Heart left ventricle (tissue), 16 donors: ENCODE results near the gene SPIRE1. TPM values are rescaled to one million over a fixed set of nuclear protein-coding genes. Genes with fewer than 3 reads are reported as not detected.
A peak's percentile ranks its signal among the peaks of the same experiment; 100 is the strongest.

Experiments used
- ATAC-seq, 4 donors: fragments of 200-7000 bp; cut with Tn5 transposase; one replicate each; pipeline ENCODE4 v1.9.1; 2020 to 2022; ENCODE audit warnings: moderate library complexity in 4 of 4, mild to moderate bottlenecking in 3 of 4, moderate number of reproducible peaks in 1 of 4
- DNase-seq, 5 donors: peaks; one replicate each; pipeline ENCODE4 v3.0.0-alpha.2; 2020
- H3K27ac ChIP-seq, 12 donors: fragments of 200-600 bp; sonication (generic) in 4 of 12; one replicate each; pipeline versions ENCODE4 v1.5.0 to v1.8.0; 2016 to 2022; ENCODE audit warnings: mild to moderate bottlenecking in 2 of 12
- H3K27me3 ChIP-seq, 9 donors: fragments of 200-600 bp; sonication (generic) in 2 of 9; one replicate each; pipeline versions ENCODE4 v1.5.1 to v1.8.0; 2016 to 2022; ENCODE audit warnings: mild to moderate bottlenecking in 3 of 9
- H3K36me3 ChIP-seq, 9 donors: fragments of 200-600 bp; sonication (generic) in 2 of 9; one replicate each; pipeline versions ENCODE4 v1.5.0 to v1.8.0; 2018 to 2022; ENCODE audit warnings: mild to moderate bottlenecking in 2 of 9
- H3K4me1 ChIP-seq, 12 donors: fragments of 200-600 bp; sonication (generic) in 4 of 12; one replicate each; pipeline versions ENCODE4 v1.5.0 to v1.8.0; 2016 to 2022; ENCODE audit warnings: mild to moderate bottlenecking in 3 of 12
- H3K4me3 ChIP-seq, 12 donors: fragments of 200-600 bp; sonication (generic) in 4 of 12; one replicate each; pipeline versions ENCODE4 v1.5.0 to v1.8.0; 2017 to 2022; ENCODE audit warnings: mild to moderate bottlenecking in 9 of 12, moderate library complexity in 4 of 12
- H3K9me3 ChIP-seq, 12 donors: fragments of 200-600 bp; sonication (generic) in 4 of 12; one replicate each; pipeline versions ENCODE4 v1.5.0 to v1.8.0; 2016 to 2022; ENCODE audit warnings: mild to moderate bottlenecking in 1 of 12
- POLR2A ChIP-seq, 2 donors: fragments of 450-650 bp; IDR thresholded peaks; one replicate each; pipeline ENCODE4 v1.6.1; 2017; ENCODE audit warnings: antibody characterized with exemption in 2 of 2, mild to moderate bottlenecking in 2 of 2, moderate library complexity in 2 of 2
- WGBS, 4 donors: extraction: QIAGEN DNeasy Blood & Tissue Kit in 2 of 4; methylation state at CpG; one replicate each; pipeline versions ENCODE4 v1.1.5 to v1.1.7; 2013 to 2018; 5-methylcytosine and 5-hydroxymethylcytosine counted together
- intact Hi-C, 10 donors: fragments of 100-400 bp; cut with DNase I; formaldehyde crosslinking; loops; one replicate each; pipeline versions ENCODE4 v1.11.1 to v1.14.2; 2022
- polyA plus RNA-seq, 2 donors: library from polyadenylated mRNA; stranded (reverse); fragments of 200-250 nt; gene quantifications; one replicate each; pipeline ENCODE4 v1.2.3, GENCODE V29; 2013
- total RNA-seq, 9 donors: library from RNA; depleted of rRNA in 2 of 9; stranded (reverse); fragments of >200 nt in 2 of 9; fragmentation: NEBNext Ultra II Directional in 3 of 9; extraction: Animal tissue kit (Norgen Biotek cat#: 25700) in 3 of 9; gene quantifications; one replicate each; pipeline versions ENCODE4 v1.1.0 to v1.2.4, GENCODE V29; 2016 to 2023
- TF ChIP-seq, protein P1 (sequence below), 12 donors: fragments of 200-600 bp; sonication (generic) in 4 of 12; IDR thresholded peaks; one replicate each; pipeline versions ENCODE4 v1.5.0 to v1.8.0; 2018 to 2022; ENCODE audit warnings: antibody characterized with exemption in 12 of 12, mild to moderate bottlenecking in 5 of 12
- donor health status: ischemic (EF 13 %, LVEDD 7.1; RV severe dilation, severe dysfunction).
- donor health status: healthy with polysubstance abuse.
- donor health status: DM: no; HTN: yes; CAD: no.
- donor health status: DM: no; HTN: no; CAD: no.
- donor health status: ischemic (EF 25% LVEDD 6.9; RV normal size, moderate dysfunction).
- donor health status: ischemic (EF 25% LVEDD 5.7; RV mildly dilated, moderate dysfunction).
- donor health status: healthy.
- donor health status: DM: yes; HTN: yes; CAD: no.
- donor health status: ischemic (EF 35%, LVEDD 5.7; RV mildly dilated, moderate dysfunction).
- donor health status: nonischemic (EF 11% LVEDD 7.7; RV severe dilation, severe dysfunction).
- donor health status: DM: yes; HTN: yes; CAD: no.
- donor health status: PGD.
- donor health status: ischemic (EF 29% LVEDD 5.4; RV normal size, mild dysfunction).
- donor health status: nonischemic (EF 23%, LVEDD 6.1; RV moderate dilation, normal function).

SPIRE1 gene
- total and polyA plus RNA-seq, 11 donors: 8.3 to 67.6 (median 47.8) TPM

DNA sequence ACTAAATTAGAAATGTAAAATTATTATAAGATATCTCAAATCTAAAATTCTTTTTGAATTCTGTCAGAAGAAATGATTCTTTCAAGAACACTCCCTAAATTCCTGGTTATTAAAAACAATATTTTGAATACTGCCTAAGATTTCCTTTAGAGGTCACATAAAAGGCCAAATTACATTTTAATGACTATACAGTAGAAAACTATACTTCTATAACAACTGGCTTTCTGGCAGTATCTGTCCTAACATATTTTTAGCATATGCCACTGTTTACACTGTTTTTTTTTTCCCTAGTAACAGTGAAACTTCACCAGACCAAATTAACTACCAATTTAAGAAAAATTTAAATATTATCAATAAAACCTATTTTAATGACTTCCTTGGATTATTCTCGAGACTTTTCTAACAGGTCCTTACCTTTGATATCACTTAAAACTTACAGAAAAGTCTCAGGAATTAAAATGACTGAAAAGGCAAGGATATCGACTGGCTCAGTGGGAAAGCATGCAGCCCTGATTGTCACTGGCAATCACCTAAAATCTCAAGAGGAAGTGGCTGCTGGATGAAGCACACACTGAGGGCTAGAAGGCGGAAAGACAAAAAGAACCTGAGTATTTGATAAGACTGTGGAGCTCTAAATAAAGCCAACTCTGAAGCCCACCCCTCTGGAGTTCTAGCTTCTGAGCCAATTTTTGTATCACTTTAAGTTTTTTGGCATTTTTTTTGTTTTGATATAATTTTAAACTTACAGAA lies 59.6 kb downstream of the SPIRE1 start:
- Histone ChIP-seq H3K27me3 (no peaks in the 10 kb centered on the region), H3K4me3 (no peak overlapping the region), H3K4me1 (peaks cover 0 to 49% (median 22%) of the 10 kb centered on the region in 12 donors), H3K27ac (peak overlapping the region in 9 of 12 donors; percentile 15 to 60 (median 51)), H3K36me3 (no peaks in the 10 kb centered on the region), H3K9me3 (no peaks in the 10 kb centered on the region)
- no peak for ATAC-seq
- no peak for DNase-seq
- intact Hi-C loops: loop anchor here in 2 of 10 donors (5.0 kb wide), 1 partner anchor 49 kb away; no protein-coding TSS in a partner anchor
- WGBS, 4 donors: 14 to 32% (median 24%) methylated on average over 3 of the region's 3 CpGs
- TF ChIP-seq POLR2A (IDR thresholded peaks at IDR 0.05): no peak
- TF ChIP-seq, protein P1, sequence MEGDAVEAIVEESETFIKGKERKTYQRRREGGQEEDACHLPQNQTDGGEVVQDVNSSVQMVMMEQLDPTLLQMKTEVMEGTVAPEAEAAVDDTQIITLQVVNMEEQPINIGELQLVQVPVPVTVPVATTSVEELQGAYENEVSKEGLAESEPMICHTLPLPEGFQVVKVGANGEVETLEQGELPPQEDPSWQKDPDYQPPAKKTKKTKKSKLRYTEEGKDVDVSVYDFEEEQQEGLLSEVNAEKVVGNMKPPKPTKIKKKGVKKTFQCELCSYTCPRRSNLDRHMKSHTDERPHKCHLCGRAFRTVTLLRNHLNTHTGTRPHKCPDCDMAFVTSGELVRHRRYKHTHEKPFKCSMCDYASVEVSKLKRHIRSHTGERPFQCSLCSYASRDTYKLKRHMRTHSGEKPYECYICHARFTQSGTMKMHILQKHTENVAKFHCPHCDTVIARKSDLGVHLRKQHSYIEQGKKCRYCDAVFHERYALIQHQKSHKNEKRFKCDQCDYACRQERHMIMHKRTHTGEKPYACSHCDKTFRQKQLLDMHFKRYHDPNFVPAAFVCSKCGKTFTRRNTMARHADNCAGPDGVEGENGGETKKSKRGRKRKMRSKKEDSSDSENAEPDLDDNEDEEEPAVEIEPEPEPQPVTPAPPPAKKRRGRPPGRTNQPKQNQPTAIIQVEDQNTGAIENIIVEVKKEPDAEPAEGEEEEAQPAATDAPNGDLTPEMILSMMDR (IDR thresholded peaks at IDR 0.05): no peak

DNA sequence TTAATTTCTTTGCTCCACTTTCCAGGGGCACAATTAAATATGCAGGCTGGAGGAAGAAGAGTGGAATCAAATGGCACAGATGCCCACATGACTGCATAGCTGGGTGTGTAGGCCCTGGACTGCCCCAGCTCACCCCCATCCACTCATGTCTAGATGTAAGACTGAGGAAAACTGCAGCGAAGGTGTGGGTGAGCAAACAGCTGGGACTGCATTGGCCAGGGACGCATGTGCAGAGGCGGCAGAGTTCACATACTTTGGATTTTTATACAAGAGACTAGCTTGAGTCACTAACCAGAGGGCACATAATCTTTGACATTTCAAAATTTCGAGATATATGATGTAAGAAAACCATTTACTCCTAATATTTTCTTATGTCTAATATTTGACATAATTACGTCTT lies 60.1 kb downstream of the SPIRE1 start:
- TF ChIP-seq, protein P1 (IDR thresholded peaks at IDR 0.05): no peak
- TF ChIP-seq POLR2A (IDR thresholded peaks at IDR 0.05): no peak
- intact Hi-C loops: loop anchor here in 2 of 10 donors (5.0 kb wide), 1 partner anchor 50 kb away; no protein-coding TSS in a partner anchor
- Histone ChIP-seq H3K36me3 (no peaks in the 10 kb centered on the region), H3K4me3 (no peak overlapping the region), H3K9me3 (no peaks in the 10 kb centered on the region), H3K4me1 (peaks cover 0 to 49% (median 22%) of the 10 kb centered on the region in 12 donors), H3K27me3 (no peaks in the 10 kb centered on the region), H3K27ac (peak overlapping the region in 11 of 12 donors; percentile 15 to 60 (median 46))
- 39 to 58% (median 52%) methylated on average over 5 of the region's 5 CpGs for WGBS, 4 donors
- DNase-seq (peak in 3 of 5 donors; percentile 14 to 47 (median 34)), ATAC-seq (peak; percentile 66 to 82 (median 80))

DNA sequence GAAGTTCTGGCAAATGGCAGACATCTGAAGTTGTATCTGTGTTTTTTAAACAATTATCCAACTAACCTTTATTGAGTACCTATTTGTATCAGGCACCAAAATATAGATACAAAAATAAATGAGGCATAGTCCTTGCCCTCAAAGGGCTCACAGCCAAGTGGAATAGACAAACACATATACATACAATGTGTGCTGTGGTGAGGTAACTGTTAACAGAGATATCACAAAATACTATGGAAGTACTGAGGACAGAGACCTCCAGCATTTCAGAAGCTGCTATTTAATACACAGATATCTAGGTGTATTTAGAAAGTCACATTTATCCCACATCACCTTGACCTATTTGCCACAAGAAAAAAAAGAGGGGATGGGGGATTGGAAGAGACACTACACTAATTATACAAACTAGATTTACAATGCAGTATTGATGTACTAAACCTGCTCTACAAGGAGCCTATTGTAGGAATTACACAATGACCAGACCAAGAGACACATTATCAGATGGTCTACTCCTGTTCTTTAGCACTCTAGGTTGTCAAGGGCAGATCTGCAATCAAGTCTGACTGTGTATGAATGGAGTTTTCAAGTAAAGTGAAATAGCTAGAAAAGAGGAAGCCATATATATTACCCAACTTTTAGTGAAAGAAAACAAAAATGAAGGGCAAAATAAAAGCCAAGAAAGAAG lies 62.2 kb downstream of the SPIRE1 start:
- H3K9me3 ChIP-seq: no peaks in the 10 kb centered on the region
- H3K4me1 ChIP-seq: peaks cover 0 to 41% (median 22%) of the 10 kb centered on the region in 12 donors
- DNase-seq (no peak), ATAC-seq (no peak)
- no peaks in the 10 kb centered on the region for H3K27me3 ChIP-seq
- intact Hi-C loops: loop anchor here in 2 of 10 donors (5.0 kb wide), 1 partner anchor 52 kb away; no protein-coding TSS in a partner anchor
- peak overlapping the region in 4 of 12 donors; percentile 0 to 19 (median 8) for H3K27ac ChIP-seq
- no peak for TF ChIP-seq POLR2A (IDR thresholded peaks at IDR 0.05)
- TF ChIP-seq, protein P1 (IDR thresholded peaks at IDR 0.05): no peak
- H3K36me3 ChIP-seq: no peaks in the 10 kb centered on the region
- H3K4me3 ChIP-seq: no peak overlapping the region

DNA sequence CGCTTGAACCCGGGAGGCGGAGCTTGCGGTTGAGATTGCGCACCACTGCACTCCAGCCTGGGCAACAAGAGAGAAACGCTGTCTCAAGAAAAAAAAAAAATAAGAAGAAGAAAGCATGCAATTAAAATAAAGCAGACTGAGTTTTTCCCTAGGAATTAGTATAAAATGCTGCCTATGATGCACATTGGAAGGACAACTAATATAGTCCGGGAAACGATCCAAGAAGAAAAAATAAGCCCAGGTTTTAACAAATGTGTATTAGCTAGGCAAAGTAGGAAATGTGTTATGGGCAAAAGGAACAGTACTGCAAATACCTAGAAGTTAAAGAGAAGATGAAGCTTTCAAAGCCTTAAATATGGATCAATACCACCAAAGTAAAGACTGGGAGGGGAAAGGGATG lies 64.0 kb downstream of the SPIRE1 start:
- WGBS, 4 donors: 86 to 89% (median 88%) methylated on average over 8 of the region's 8 CpGs
- Histone ChIP-seq H3K27ac (no peak overlapping the region), H3K9me3 (no peaks in the 10 kb centered on the region), H3K4me1 (peaks cover 0 to 43% (median 24%) of the 10 kb centered on the region in 12 donors), H3K36me3 (no peaks in the 10 kb centered on the region), H3K4me3 (no peak overlapping the region), H3K27me3 (no peaks in the 10 kb centered on the region)
- TF ChIP-seq POLR2A (IDR thresholded peaks at IDR 0.05): no peak
- TF ChIP-seq, protein P1 (IDR thresholded peaks at IDR 0.05): no peak
- intact Hi-C loops: no loop called here
- DNase-seq (no peak), ATAC-seq (no peak)
